ENCODE data around the gene TPSG1.
"Not testable (repeated sequence)": the region's sequence is repeated elsewhere in the genome, so short reads cannot be mapped to it uniquely, and the experiment has no call there.

Gene TPSG1

GRCh38 chr16:1193825-1194581 lies 31.1 kb downstream of the TPSG1 start:
- DNase-seq = no peak

DNA sequence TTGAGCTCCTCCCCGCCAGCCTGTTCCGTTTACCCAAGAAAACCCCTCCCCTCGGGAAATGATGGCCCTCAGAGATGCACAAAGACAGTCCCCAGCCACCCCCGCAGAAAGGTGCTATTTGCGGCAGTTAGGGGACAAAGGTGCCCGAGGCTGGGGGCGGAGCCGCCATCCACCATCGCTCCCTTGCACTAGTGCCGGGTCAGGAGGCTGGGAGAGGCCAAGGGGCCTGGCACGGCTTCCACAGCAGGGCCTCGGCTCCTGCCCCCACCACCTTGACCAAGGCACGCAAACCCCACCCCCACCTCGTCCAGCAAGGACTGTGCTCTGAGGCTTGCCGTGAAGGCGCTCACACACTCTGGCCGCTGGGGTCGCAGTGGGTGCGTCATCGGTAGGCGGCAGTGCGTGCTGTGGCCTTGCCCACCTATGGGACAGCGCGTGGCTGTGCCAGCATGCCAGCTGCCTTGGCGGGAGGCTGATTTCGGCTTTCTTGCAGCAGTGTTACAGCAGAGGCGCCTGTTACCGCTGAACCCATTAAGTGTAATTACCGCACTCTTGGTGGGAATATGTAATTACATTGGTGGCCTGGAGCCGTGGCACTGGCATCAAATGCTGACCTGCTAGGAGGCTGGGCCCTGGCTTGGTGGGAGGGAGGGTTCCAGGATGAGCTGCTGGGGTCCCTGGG lies 31.8 kb downstream of the TPSG1 start:
- DNase-seq = peak; percentile 20

- no peak for DNase-seq
These were observed 32.5 kb downstream of the TPSG1 start for GRCh38 chr16:1192384-1193073.

DNA sequence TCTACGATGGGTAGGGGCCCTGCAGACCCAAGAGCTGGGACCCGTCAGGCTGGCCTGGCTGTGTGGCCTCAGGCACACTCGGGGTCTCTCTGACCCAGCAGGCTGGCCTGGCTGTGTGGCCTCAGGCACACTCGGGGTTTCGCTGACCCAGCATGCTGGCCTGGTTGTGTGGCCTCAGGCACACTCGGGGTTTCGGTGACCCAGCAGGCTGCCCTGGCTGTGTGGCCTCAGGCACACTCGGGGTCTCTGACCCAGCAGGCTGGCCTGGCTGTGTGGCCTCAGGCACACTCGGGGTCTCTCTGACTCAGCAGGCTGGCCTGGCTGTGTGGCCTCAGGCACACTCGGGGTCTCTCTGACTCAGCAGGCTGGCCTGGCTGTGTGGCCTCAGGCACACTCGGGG lies 34.3 kb downstream of the TPSG1 start:
- DNase-seq = not testable (repeated sequence)

DNA sequence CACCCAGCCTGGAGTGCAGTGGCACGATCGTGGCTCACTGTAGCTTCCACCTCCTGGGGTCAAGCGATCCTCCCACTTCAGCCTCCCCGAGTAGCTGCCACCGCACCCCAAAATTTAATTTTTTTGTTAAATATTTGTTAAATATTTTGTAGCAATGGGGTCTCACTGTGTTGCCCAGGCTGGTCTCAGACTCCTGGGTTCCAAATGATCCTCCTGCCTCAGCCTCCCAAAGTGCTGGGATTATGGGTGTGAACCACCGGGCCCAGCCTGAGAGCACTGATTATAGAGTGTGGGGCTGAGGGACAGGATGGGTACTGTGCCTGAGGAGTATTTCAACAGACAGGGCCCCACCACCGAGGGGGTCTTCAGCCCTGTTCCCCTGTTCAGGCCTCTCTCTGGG lies 35.6 kb downstream of the TPSG1 start:
- DNase-seq = no peak

- no peak for DNase-seq
These were observed 36.5 kb downstream of the TPSG1 start for GRCh38 chr16:1188432-1189189.

- not testable (repeated sequence) for DNase-seq
These were observed 39.4 kb downstream of the TPSG1 start for GRCh38 chr16:1185460-1186207.

GRCh38 chr16:1184980-1185379 lies 40.1 kb downstream of the TPSG1 start:
- DNase-seq = no peak

- no peak for DNase-seq
These were observed 40.8 kb downstream of the TPSG1 start for GRCh38 chr16:1184156-1184868.

DNA sequence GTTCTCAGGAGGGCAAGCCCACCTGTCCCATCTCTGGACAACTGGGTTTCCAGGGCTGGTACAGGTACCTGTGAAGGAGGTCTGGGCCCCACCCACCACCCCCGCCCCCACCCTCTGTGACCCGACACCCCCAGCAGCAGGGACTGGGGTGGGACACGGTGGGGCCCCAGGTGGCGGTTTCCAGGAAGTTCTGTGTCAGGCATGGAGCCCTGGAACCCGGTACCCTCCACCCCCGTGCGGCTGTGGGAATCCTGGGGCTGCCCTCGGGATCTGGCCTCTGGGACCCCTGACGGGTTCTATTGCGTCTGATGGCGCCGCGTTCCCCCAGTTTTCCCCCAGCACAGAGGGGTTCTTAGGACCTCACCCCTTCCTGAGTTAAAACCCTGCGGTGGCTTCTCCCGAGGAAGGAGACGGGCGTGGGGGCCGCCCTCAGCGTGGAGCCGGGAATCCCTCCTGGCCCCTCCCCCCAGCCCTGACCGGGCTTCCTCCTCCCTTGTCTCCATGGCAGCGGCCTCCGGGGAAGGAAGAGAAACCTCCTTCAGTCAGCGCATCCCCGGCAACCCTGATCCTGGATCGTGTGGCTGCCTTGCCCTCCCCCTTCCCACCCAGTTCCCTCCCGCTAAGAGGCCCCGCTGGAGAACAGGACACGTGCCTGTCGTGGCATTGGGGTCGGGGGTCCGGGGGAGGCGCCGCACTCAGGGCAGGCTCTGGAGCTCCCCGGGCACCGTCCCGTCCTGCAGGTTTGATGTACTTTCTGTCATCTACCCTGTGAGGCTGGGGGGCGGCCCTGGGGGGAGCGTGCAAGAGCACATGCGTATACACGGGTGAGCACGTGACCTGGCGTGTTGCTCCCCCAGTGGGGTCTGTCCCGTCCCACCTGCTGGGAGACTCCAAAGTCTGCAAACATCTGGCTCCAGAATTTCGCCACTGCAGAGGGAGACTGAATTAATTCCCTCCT lies 41.8 kb downstream of the TPSG1 start:
- DNase-seq = no peak

- no peak for DNase-seq
These were observed 42.8 kb downstream of the TPSG1 start for GRCh38 chr16:1182316-1182671.

- no peak for DNase-seq
These were observed 43.4 kb downstream of the TPSG1 start for GRCh38 chr16:1181404-1182315.

DNA sequence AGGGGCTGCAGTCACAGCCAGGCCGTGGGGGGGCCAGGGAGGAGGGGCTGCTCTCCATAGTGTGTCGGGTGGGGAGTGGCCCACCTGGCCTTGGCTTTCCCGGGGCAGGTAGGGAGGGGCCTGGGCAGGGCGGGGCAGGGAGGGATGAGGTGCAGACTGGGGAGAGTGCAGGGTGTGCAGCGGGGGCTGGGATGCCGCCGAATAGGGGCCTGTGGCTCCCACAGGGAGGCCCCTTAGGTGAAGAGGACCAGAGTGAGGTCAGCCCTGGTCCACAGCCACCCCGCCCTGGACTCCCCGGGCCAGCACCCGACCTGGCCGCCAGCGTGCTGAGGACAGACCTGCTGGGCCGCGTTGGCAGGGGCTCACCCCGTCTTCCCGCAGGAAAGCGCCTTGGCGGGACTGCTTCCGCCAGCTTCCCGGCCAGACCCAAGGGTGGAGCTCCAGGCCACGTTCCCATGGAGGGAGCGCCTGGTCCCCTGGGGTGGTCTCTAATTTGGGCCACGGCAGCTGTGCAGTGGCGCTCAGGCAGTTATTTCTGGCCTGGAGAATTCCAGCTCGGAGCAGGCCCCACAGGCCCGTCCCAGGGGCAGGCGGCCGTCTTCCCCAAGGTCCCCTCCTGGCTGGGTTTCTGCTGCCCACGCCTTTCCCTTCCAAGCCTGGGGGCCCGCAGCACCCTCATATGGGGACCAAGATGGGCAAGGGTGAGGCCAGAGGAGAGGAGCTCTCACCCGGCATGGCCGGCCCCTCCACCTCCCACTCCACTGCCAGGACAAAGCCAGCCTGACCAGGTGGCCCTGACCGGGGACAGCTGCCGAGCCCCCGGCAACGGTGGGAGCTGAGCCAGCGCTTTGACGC lies 44.3 kb downstream of the TPSG1 start:
- no peak for DNase-seq

DNA sequence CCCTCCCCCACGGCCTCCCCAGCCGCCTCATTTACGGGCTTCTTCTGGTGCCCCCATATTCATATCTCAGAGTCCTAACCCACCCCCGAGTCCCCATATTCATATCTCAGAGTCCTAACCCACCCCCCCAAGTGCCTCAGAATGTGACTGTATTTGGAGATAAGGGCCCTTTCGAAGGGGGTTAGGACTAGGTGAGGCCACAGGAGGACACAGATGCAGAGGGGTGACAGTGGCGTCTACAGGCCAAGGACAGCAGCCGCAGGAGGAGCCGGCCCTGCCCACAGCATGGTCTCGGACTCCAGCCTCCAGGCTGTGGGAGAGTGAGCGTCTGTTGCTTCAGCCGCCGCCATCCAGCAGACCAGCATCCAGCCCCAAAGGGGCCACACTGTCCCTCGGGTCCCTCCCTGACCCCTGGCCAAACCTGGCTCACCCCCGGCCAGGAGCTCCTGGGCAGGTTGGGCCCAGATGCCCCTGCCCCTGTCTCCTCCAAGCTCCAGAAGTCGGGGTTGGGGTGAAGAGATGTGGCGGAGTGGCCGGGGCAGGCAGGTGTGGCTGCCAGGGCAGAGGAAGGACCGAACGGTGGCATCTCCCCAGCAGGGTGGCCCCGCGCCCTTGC lies 46.7 kb downstream of the TPSG1 start:
- no peak for DNase-seq

DNA sequence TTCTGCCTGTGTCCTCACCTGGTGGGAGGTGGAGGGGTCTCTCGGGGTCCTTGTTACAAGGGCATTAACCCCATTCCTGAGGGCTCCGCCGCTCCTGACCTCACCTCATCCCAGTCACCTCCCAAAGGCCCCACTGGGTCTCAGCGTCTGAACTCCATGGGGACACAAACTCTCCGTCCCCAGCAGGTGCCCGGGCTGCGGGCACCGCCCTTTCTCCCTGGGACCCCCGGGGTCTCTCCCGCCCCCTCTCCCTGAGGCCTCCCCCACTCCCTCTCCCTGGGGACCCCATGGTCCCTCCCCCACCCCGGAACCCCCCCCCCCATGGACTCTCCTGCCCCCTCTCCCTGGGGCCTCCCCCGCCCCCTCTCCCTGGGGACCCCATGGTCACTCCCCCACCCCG lies 47.3 kb downstream of the TPSG1 start:
- no peak for DNase-seq

GRCh38 chr16:1177053-1177452 lies 48.0 kb downstream of the TPSG1 start:
- no peak for DNase-seq

GRCh38 chr16:1176280-1176897 lies 48.7 kb downstream of the TPSG1 start:
- no peak for DNase-seq
